HG02970 (cell line): ENCODE data around the gene MYO18B.
"Not testable (repeated sequence)": the region's sequence is repeated elsewhere in the genome, so short reads cannot be mapped to it uniquely, and the experiment has no call there.

Source experiments
- ATAC-seq: cut with Tn5 transposase; IDR thresholded peaks from one replicate; pipeline ENCODE4 v1.9.1; 2021; ENCODE audit warnings: mild to moderate bottlenecking, moderate library complexity, moderate number of reproducible peaks; ENCODE audit not compliant: unreplicated experiment, low FRiP score

Gene MYO18B

DNA sequence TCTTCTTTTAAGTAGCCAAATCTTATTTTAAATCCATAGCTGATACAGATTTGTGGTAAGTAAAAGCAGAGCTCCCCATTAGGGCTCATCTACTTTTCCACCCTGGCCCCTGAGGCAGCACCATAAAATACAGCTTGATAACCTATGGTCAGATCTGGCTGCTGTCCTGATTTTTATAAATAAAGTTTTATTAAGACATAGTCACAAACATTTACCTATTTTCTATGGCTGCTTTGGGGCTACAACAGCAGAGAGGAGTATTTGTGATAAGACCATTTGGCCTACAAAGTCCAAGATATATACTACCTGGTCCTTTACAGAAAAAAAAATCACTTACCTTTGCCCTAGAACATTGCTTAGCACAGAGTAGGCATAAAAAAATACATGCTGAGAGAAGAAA is 227.3 kb downstream of the MYO18B start:
- no peak for ATAC-seq

DNA sequence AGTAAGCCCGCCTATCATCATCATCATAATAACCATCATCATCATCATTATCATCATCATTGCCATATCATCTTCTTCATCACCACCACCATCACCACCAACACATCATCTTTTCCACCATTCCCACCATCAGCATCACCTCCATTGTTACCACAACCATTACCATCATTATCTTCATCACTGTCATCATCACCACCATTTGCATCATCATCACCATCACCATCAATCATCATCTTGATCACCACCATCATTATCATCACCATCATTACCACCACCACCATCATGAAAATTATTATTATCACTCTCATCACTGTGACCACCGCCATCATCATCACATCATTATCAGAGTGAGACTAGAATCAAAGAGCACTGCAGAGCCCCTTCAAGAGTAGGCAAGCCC is 227.9 kb downstream of the MYO18B start:
- ATAC-seq: no peak

DNA sequence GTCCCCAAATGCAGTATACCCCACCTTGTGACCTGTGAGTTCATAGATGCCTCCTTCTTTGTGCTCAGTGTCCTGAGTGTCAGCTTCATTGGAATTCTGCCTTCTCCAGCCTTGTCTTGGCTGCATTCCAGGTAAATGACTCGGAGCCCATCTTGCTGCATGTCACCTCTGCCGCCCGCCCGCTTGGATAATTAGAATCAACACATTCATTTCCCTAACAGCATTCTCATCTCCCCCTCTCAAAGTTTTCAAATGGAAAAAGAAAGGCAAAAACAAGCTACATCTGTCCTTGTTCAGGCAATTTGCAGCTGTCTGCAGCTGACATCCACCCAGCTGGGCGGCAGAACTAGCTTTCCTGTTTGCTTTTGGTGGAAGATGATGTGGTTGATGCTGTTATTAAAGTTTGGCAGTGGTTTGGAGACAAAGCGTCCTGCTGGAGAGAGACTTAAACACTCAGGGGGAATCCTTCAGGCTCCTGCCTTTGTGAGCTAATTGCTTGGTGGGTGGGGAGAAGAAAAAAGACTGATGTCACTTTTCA is 228.5 kb downstream of the MYO18B start:
- no peak for ATAC-seq

DNA sequence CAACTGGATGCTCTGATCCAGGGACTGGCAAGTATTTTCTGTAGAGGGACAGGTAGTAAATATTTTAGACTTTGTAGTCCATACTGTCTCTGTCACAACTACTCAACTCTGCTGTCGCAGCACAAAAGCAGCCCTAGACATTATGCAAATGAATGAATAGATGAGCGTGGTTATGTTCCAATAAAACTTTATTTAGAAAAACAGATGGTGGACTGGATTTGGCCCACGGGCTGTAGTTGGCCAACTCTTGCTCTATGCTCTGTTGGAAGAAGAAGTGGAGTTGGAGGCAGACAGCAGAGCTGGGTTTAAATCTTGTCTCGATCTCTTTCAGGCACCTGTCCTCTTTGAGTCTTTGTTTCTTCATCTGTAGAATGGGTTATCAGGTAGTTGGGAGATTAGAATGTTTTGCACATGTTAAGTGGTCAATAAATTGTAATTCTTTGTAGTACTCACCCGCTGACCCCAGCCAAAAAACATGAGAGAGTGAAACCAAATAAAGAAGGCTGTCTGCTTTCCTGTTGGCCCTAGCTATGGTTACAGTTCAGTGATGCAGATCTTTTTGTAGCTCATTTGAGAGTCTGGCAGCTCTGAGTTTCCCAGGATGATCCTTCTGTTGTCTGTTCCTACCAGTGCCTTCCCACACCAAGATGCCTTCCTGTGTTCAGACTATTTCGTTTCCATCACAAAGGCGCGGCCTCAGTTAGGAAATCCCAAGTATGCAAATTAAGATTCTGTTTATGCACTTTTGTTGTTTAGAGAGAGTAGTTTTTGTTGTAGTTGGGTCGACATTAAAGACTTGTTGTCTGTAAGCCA is 229.2 kb downstream of the MYO18B start:
- ATAC-seq: no peak

DNA sequence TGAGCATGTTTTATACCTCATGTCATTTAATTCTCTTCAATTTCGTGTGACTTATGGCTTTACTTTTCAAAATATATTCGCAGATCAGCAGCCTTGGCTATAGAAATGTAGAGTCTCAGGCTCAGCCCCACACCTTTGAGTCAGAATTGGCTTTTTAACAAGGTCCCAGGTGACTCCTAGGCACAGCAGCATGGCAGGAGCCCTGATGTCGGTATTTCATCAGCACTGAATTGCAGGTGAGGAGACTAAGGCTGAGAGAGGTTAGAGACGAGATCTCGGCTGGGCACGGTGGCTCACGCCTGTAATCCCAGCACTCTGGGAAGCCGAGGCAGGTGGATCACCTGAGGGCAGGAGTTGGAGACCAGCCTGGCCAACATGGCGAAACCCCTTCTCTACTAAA is 230.4 kb downstream of the MYO18B start:
- ATAC-seq: no peak

DNA sequence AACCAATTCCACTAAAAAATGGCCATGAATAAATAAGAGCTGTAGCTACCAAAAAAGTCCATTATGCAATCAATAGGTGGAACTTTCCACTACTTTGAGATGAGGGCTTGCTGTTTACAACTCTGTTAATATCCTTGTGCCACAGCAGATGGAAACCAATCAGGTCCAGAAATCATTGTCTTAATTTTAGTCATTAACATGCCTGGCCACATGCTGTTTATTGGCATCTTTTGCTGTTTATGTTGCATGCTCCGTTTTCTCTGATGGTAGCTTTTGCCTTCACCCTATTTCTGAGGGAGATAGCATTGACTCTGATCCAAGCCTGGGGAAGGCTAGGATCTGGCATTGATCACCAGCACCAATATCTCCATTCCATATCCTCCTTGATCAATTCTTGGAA is 234.4 kb downstream of the MYO18B start:
- ATAC-seq: no peak

DNA sequence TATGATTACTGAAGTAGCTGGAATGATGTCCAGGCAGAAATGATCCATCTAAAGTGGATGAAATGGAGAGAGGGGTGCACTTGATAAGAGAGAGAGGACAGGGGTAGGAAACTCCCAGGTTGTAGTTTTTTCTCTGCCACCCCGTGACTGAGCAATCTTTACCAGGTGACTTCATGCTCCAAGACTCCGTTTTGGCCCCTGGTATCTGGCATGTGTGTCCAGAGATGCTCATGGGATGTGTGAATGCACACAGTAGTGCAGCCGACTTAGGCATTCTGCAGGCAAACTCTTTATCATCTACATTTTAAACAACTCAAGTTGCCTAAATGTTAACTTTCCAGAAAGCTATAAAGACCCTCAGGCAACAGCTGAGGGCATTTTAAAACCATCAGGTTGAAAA is 238.0 kb downstream of the MYO18B start:
- no peak for ATAC-seq

DNA sequence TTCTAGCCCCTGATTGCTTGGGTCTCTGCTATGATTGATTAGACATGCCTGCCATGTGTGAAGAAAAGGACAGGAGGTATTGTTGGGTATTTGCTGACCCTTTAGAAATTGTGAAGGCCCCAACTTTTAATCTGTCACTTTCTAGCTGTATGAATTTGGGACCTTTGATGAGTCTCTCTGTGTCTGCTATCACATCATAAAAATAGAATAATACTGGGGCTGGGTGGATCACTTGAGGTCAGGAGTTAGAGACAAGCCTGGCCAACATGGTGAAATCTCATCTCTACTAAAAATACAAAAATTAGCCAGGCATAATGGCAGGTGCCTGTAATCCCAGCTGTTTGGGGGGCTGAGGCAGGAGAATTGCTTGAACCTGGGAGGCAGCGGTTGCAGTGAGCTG is 242.9 kb downstream of the MYO18B start:
- ATAC-seq: not testable (repeated sequence)

DNA sequence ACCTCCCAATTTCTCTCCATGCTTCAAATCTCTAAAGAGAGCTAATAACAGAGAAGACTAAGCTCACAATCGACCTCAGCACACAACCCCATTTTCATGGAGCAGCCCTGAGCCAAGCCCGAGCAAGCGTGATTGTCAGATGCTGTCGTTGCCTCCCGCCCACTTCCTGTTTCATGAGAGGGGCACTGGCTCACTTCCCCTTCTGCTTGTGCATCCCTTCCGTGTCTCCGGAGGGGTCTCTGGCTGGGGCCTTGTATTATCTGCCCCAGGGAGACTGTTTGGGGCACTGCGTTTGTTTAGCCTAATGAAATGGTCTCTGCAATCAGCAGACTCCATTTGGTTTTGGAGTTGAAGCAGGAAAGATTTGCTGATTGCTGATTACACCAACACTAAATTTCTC is 246.0 kb downstream of the MYO18B start:
- ATAC-seq: no peak

DNA sequence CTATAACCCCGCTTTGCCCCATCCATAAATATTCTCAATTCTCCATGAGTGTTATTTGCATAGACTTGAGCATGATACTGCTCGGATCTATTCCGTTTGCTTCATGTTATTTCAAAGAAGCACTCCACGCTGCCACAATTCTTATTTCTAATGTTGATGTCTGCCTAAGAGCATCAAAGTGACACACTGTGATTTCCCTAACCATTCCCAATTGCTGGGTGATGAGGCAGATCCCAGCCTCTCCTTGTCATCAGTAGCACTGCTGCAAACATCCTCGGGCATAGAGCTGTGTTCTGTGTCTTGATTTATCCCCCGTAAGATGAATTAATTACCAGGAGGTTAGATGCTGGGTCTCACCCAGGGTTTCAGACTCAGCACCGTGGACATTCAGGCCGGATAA is 249.0 kb downstream of the MYO18B start:
- no peak for ATAC-seq

DNA sequence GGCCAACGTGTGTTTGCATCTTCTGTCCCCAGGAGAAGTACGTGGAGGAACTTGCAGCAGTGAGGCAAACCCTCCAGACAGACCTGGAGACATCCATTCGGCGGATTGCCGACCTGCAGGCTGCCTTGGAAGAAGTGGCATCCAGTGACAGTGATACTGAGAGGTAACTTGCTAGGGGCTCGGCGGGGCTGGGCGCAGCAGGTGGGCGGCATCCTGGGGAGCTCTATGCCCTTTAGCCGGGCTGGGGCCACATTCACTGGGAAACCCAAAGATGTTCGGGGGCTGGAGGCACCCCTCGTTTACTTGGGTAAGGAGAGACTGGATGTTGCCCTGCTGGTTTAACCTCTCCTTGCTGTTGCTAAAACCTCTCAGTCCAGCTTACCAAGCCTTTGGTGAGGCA is 250.3 kb downstream of the MYO18B start:
- no peak for ATAC-seq

DNA sequence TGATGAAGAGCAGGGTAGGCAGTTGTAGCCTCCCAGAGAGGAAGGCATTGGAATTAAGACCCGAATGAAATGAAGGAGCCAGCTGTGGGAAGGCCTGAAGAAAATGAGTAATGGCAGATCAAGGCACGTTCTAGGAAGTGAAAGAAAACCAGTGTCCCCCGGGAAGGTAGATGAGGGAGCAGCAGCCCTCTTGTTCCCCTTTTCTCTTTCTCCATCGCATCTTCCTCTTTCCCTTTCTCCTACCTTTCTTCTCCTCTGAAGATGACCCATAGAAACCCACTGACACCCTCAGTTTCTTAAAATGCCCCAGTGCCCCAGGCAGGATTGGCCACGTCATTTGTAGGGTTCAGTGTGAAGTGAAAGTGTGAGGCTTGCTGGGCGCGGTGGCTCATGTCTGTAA is 254.7 kb downstream of the MYO18B start:
- ATAC-seq: no peak

DNA sequence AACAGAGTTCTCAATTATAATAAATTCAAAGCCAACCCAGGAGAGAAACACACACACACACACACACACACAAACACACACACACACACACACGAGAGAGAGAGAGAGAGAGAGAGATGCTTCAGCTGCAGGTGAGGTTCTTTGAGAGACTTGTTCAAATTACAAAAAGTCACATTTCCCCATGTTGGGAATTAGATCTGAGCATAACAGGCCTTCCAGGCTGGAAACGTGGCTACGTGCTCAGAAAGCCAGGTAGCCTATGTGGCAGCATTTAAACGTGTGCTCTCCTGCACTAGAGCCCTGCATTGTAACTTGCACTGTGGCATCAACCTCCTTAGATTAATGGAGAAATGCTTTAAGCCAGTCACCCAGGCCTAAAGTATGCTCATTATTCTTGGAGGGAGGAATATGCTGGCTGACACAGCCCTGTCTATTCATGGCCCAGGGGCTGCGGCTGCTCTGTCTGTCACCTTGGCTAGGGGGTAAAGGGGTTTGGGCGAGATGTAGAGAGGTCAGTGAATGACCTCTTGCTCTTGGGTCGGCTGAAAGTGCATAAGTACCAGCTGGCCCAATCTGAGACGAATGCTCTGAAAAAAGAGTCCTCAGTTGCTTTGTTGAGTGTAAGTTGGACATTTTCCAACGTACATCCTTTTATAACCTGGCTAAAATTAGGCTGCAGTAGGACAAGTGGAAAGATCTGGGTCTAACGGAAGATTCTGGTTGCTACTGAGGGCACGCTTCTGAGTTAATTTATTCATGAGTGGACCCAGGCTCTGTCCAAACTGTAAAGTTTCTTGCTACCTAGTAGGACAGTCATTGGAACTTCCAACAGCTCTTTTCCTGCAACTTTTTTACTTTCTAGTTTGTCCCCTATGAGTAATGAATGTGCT is 256.1 kb downstream of the MYO18B start:
- no peak for ATAC-seq

DNA sequence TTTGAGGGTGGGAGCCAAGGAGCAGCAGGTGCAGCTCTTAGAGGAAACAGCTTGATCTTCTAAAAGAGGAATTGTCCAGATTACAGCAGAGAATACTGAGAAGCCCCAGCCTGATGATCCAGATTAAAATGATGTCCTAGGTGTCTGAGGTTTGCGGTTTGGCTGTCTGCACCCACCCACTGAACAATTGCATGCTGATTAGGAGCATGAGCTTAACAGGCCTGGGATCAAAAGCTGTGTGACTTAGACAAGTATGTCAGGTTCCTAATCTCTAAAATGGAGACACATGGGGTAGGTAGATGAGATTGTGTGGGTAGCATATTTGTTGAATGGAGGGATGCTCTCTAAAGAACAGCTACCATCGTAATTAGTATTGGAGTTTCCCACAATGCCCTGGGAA is 260.5 kb downstream of the MYO18B start:
- no peak for ATAC-seq

DNA sequence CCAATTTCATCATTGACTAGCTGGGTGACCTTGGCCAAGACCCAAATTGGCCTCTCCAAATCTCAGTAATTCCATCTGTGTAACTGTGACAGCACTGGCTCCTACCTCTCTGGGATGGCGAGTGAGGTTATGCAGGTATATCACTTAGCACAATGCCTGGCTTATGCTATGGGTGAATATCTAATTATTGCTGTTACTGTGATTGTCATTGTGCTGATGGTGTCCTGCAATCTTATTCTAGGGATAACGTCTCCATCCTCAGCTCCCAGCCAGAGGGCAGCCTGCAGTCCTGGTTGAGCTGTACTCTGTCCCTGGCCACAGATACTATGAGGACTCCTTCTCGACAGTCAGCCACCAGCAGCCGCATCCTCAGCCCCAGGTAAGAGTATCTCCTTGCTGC is 262.5 kb downstream of the MYO18B start:
- ATAC-seq: no peak

DNA sequence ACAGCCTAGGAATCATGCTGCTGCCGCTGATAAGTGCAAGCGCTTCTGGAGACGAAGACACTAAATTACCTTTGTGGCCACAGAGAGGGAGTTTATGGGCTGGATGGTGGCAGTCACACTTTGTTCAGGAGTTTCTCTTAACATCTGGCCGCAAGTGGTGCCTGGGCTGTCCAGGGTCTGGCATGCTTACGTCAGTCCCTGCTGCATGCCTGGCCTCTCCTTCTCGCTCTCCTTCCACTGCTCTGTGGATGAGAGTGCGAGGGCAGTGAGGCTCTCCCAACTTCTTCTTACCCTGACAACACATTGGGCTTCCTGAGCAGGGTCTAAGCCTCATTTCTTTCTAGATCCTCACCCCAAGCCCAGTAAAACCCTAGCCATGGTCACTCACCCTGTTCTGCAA is 266.6 kb downstream of the MYO18B start:
- no peak for ATAC-seq

DNA sequence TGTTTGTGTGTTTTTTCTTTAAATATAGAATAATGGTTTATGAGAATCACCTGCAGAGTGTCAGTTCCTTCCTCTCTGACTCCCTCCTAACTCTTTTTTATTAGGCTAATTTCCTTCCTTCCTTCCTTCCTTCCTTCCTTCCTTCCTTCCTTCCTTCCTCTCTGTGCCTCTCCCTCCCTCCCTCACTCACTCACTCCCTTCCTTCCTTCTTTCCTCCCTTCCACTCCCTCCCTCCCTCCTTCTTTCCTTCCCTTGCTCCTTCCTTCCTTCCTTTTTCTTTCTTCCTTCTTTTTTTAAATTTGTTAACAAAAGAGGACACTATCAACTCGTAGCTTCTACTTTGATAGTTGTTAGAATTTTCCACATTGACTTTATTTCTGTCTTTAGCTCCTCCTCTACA is 274.9 kb downstream of the MYO18B start:
- no peak for ATAC-seq

DNA sequence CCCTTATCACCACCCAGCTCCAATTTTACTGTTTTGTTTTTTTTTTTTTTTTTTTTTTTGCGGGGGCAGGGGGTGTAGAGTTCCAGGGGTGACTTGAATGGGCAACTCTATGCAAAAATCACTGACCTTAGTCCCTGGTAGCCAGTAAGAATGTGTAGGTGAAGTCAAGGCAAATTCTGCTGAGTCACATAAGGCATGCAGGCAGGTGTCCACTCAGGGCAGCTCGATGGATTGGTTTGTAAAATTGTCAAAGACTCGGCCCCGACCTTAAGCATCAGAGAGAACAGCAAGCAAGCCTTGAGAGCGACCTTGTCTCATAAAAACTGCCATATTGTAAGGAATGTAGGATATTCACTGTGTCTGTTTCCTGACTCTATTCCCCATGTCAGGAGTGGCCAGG is 275.9 kb downstream of the MYO18B start:
- no peak for ATAC-seq

DNA sequence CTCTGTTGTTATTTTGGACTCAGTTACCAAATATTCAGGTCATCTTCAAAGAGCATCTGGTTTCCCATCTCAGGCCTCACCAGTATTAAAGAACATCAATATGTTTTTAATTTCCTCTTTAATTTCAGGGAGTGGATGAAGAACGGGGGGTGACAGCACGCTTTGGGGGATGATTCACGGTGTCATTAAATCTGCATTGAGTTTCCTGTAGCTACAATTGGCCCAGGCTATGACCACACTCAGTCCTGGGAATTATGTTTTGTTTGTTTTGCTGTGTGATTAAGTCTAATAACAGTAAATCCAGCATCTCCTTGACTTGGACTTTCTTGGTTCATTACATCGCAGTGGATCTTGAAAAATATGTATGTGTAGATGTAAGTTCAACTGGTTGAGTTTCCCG is 277.6 kb downstream of the MYO18B start:
- ATAC-seq: no peak

DNA sequence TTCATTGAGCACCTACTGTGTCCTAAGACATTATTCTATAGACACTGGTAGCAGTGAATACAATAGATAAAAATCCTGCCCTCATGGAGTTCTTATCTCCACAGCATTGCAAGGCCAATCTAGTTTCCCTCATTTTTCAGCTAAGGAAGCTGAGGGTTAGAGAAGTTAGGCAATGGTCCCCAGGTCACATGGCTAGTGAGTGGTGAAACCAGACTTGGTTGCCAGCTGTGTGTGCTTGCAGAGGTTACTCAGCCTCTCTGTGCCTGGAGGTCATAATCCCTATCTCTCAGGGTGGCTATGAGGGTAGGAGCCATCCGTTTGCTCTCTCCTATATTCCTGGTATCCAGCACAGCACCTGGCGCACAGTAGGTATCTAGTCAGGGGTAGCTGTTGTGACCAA is 279.5 kb downstream of the MYO18B start:
- ATAC-seq: no peak

DNA sequence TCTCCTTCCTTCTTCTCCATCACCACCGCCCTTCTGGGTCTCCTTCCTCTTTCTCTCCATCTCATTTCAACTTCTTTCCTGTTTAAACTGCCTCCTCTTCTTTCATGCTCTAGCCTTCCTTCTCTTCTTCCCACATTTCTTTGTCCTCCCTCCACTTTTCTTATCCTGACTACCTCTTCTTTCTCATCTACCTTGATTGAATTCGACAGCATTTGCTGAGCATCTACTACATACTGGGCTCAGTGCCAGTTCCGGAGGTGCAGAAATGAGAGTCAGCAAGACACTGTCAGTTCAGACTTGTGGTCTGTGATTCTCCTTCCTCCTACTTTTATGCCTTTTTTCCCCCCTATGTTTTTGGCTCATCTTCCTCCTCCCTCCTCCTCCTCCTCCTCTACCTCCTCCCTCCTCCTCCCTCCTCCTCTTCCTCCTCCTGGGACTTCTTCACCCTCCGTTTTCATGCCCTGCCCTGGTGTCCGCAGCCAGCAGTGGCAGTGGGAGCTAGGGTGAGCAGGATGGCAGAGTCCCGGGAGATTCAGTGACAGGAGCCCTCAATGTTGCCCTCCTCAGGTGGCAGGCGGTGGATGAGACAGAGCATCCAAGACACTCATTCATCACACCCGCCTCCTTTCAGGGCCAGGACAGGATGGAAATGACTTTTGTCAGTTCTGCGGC is 281.3 kb downstream of the MYO18B start:
- ATAC-seq: no peak
